ENCODE data around the gene DRG1.

DRG1 gene, protein sequence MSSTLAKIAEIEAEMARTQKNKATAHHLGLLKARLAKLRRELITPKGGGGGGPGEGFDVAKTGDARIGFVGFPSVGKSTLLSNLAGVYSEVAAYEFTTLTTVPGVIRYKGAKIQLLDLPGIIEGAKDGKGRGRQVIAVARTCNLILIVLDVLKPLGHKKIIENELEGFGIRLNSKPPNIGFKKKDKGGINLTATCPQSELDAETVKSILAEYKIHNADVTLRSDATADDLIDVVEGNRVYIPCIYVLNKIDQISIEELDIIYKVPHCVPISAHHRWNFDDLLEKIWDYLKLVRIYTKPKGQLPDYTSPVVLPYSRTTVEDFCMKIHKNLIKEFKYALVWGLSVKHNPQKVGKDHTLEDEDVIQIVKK

DNA sequence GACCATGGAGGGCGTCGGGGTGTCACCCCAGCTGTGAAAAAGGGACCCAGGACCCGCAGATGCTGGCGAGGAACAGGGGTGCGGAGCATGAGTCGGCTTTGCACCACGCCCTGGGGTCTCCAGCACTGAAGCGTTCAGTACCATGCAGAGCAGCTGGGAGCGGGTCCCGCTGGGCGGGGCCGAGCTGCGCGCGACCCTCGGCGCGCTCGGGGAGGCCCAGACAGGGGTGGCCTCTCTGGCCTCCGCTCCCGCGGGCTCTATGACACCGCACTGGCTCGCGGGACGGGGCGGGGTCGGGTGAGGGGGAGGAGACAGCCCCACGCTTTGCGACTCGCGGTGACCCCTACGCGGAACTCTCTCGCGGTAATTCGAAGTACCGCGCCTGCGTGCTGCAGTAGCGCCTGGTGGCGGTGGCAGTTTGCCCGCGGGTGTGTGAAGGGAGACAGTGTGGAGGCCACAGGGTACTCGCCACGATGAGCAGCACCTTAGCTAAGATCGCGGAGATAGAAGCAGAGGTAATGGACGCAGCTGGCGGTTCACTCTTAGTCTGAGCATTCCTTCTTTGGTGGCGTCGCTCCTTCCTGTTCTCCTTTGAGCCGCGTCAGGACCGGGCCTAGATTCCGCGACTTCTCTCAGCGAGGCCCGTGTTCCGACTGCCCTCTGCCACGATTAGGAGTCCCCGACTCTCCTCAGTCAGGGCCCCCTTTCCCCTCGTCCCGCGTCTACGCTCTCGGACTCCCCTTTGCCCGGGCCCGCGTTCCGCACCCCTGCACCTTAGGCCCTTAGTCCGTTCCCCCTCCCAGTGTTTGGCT lies at the start of gene DRG1:
DRG1 (plus strand) TSS at position 394 of the 812 bp plus-strand sequence; CDS start at position 474, 80 bp downstream.
- TF ChIP-seq, protein P1, sequence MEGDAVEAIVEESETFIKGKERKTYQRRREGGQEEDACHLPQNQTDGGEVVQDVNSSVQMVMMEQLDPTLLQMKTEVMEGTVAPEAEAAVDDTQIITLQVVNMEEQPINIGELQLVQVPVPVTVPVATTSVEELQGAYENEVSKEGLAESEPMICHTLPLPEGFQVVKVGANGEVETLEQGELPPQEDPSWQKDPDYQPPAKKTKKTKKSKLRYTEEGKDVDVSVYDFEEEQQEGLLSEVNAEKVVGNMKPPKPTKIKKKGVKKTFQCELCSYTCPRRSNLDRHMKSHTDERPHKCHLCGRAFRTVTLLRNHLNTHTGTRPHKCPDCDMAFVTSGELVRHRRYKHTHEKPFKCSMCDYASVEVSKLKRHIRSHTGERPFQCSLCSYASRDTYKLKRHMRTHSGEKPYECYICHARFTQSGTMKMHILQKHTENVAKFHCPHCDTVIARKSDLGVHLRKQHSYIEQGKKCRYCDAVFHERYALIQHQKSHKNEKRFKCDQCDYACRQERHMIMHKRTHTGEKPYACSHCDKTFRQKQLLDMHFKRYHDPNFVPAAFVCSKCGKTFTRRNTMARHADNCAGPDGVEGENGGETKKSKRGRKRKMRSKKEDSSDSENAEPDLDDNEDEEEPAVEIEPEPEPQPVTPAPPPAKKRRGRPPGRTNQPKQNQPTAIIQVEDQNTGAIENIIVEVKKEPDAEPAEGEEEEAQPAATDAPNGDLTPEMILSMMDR (IDR thresholded peaks at IDR 0.05; ENCODE audit: low read length, missing control alignments): no peak
- peak within 1 kb of the TSS; percentile 98 for H3K4me3 ChIP-seq (replicated peaks; ENCODE audit: low read depth, low read length)
- peak; percentile 96 for DNase-seq (ENCODE audit: low read depth)

DNA sequence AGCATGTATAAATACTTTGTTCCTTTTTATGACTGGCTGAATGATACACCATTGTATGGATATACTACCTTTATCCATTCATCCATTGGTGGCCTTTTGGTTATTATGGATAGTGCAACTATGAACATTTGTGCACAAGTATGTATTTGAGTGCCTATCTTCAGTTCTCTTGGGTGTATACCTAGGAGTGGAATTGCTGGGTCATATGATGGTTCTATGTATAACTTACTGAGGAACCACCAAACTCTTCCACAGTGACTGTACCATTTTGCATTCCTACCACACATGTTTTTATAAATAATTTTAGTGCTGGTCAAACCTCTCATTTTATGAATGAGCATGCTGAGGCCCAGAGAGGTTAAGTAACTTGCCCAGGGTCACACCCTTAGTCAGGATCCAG lies 49.4 kb upstream of the DRG1 start:
- H3K4me3 ChIP-seq (replicated peaks; ENCODE audit: low read depth, low read length): no peak overlapping the region
- TF ChIP-seq, protein P1 (IDR thresholded peaks at IDR 0.05; ENCODE audit: low read length, missing control alignments): no peak
- DNase-seq (ENCODE audit: low read depth): no peak

DNA sequence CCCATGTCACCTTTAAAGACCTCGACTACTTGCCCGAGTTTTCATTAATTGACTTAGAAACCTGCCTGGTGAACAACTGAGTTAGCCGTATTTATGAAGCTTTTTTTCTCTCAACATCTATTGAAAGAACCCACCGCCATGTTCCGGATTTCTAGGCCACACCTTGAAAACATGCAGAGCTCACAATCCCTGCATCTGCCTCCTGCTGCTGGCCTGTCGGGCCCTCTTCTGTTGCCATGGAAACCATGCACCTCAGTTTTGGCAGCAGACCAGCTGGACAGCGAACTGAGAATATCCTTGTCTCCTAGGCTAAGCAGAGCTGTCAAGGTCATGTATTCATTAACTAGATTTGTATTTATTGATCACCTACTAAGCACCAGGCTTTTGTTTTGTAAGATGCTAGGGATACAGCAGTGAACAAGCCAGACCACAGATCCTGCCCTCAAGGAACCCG lies 49.0 kb upstream of the DRG1 start:
- TF ChIP-seq, protein P1 (IDR thresholded peaks at IDR 0.05; ENCODE audit: low read length, missing control alignments): no peak
- H3K4me3 ChIP-seq (replicated peaks; ENCODE audit: low read depth, low read length): no peak overlapping the region
- DNase-seq (ENCODE audit: low read depth): peak; percentile 31

DNA sequence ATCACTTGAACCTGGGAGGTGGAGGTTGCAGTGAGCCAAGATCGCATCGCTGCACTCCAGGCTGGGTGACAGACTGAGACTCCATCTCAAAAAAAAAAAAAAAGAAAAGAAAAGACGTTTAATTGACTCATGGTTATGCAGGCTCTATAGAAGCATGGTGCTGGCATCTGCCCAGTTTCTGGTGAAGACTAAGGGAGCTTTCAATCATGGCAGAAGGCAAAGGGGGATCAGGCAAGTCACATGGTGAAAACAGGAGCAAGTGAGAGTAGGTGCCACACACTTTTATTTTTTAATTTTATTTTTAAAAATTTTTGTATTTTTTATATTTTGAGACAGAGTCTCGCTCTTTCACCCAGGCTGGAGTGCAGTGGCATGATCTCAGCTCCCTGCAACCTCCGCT lies 44.9 kb upstream of the DRG1 start:
- H3K4me3 ChIP-seq (replicated peaks; ENCODE audit: low read depth, low read length): no peak overlapping the region
- DNase-seq (ENCODE audit: low read depth): no peak
- TF ChIP-seq, protein P1 (IDR thresholded peaks at IDR 0.05; ENCODE audit: low read length, missing control alignments): no peak

- H3K4me3 ChIP-seq (replicated peaks; ENCODE audit: low read depth, low read length): no peak overlapping the region
- TF ChIP-seq, protein P1 (IDR thresholded peaks at IDR 0.05; ENCODE audit: low read length, missing control alignments): no peak
- DNase-seq (ENCODE audit: low read depth): no peak
Measured at GRCh38 chr22:31360029-31360428, 39.4 kb upstream of the DRG1 start.

DNA sequence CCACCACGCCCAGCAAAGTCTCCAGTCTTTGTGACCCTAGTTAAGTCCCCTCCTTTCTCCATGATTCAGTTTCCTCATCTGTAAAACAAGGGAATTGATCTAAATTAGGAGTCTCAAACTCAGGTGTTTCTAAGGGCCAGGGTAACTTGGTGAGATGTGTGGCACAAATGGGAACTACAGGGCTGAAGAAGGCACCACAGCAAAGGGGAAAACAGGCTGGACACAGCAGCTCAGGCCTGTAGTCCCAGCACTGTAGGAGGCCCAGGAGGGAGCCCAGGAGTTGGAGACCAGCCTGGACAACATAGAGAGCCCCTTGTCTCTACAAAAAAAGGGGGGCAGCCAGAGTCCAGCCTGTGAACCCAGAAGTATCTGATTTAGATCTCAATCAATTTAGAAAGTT lies 37.7 kb upstream of the DRG1 start:
- H3K4me3 ChIP-seq (replicated peaks; ENCODE audit: low read depth, low read length): no peak overlapping the region
- TF ChIP-seq, protein P1 (IDR thresholded peaks at IDR 0.05; ENCODE audit: low read length, missing control alignments): no peak
- no peak for DNase-seq (ENCODE audit: low read depth)

Data from fibroblast of pulmonary artery (primary cell).